Loucy (cell line): ENCODE results near the gene KCNJ1.

ENCODE experiments used
- CTCF ChIP-seq: fragments of 200-600 bp; sonication (generic); conservative IDR thresholded peaks from 2 replicates; pipeline ENCODE4 v1.5.1; 2014; ENCODE audit warnings: mild to moderate bottlenecking, antibody characterized with exemption, low read length
- EZH2phosphoT487 ChIP-seq: fragments of 200-600 bp; IDR thresholded peaks from 2 replicates; pipeline ENCODE4 v1.6.1; 2018; ENCODE audit warnings: antibody characterized with exemption, mild to moderate bottlenecking, moderate library complexity, borderline replicate concordance

- TF ChIP-seq CTCF (no peak), EZH2phosphoT487 (no peak)
These were observed 49.0 kb upstream of the KCNJ1 start for GRCh38 chr11:128916037-128916572.
